ENCODE results near the gene USP54.

Gene USP54

GRCh38 chr10:73590881-73591799 lies at the start of gene USP54:
USP54 (minus strand) TSS chr10:73591342; CDS start chr10:73575658, 15,684 bp downstream.
- H3K9me3 ChIP-seq (ENCODE audit: control insufficient read depth, insufficient read depth, low read length): no peaks in the 10 kb centered on the region
- no peak for TF ChIP-seq CTCF (IDR thresholded peaks at IDR 0.05; ENCODE audit: low read depth, low read length, poor library complexity, severe bottlenecking)
- no peak for TF ChIP-seq EZH2phosphoT487 (IDR thresholded peaks at IDR 0.05; ENCODE audit: borderline replicate concordance, low read length)
- peak within 1 kb of the TSS; percentile 17 for H3K4me2 ChIP-seq (ENCODE audit: low read length)

GRCh38 chr10:73639286-73639685 lies 48.1 kb upstream of the USP54 start:
- no peak overlapping the region for H3K27ac ChIP-seq (ENCODE audit: low read depth, low read length)
- H4K20me1 ChIP-seq (ENCODE audit: control insufficient read depth, insufficient read depth, low read depth, low read length): no peaks in the 10 kb centered on the region
- no peaks in the 10 kb centered on the region for H3K9me3 ChIP-seq (ENCODE audit: control insufficient read depth, insufficient read depth, low read length)
- no peak for TF ChIP-seq CTCF (IDR thresholded peaks at IDR 0.05; ENCODE audit: low read depth, low read length, poor library complexity, severe bottlenecking)
- no peak for TF ChIP-seq EZH2phosphoT487 (IDR thresholded peaks at IDR 0.05; ENCODE audit: borderline replicate concordance, low read length)
- peaks cover 9% of the 10 kb centered on the region; the same call in 1 of the 2 replicates for H3K27me3 ChIP-seq (ENCODE audit: control insufficient read depth, low read length)
- no peaks in the 10 kb centered on the region for H3K79me2 ChIP-seq (ENCODE audit: control insufficient read depth, low read length)
- H3K36me3 ChIP-seq (ENCODE audit: control insufficient read depth, low read length): no peaks in the 10 kb centered on the region
- H3K4me3 ChIP-seq (ENCODE audit: low read length): no peak overlapping the region
- no peaks in the 10 kb centered on the region for H3K9me2 ChIP-seq (replicated peaks; ENCODE audit: control insufficient read depth, low read length)
- H3F3A ChIP-seq (ENCODE audit: control insufficient read depth, insufficient read depth): no peaks in the 10 kb centered on the region
- peaks cover 14% of the 10 kb centered on the region for H3K4me1 ChIP-seq (ENCODE audit: control insufficient read depth, low read length)
- no peak overlapping the region for H3K4me2 ChIP-seq (ENCODE audit: low read length)

More at GRCh38 chr10:73590881-73591799, at the start of gene USP54:
- Histone ChIP-seq H4K20me1 (ENCODE audit: control insufficient read depth, insufficient read depth, low read depth, low read length) (no peaks in the 10 kb centered on the region), H3K4me1 (ENCODE audit: control insufficient read depth, low read length) (peaks cover 14% of the 10 kb centered on the region), H3K36me3 (ENCODE audit: control insufficient read depth, low read length) (no peaks in the 10 kb centered on the region), H3K9me2 (replicated peaks; ENCODE audit: control insufficient read depth, low read length) (no peaks in the 10 kb centered on the region), H3K79me2 (ENCODE audit: control insufficient read depth, low read length) (no peaks in the 10 kb centered on the region), H3K27ac (ENCODE audit: low read depth, low read length) (no peak within 1 kb of the TSS), H3K27me3 (ENCODE audit: control insufficient read depth, low read length) (no peaks in the 10 kb centered on the region), H3K4me3 (ENCODE audit: low read length) (no peak within 1 kb of the TSS), H3F3A (ENCODE audit: control insufficient read depth, insufficient read depth) (no peaks in the 10 kb centered on the region)

- Histone ChIP-seq H3K4me3 (ENCODE audit: low read length) (no peak overlapping the region), H3F3A (ENCODE audit: control insufficient read depth, insufficient read depth) (no peaks in the 10 kb centered on the region), H3K9me3 (ENCODE audit: control insufficient read depth, insufficient read depth, low read length) (no peaks in the 10 kb centered on the region), H3K27me3 (ENCODE audit: control insufficient read depth, low read length) (peaks cover 2% of the 10 kb centered on the region; the same call in 1 of the 2 replicates), H3K27ac (ENCODE audit: low read depth, low read length) (no peak overlapping the region), H3K36me3 (ENCODE audit: control insufficient read depth, low read length) (no peaks in the 10 kb centered on the region), H3K4me2 (ENCODE audit: low read length) (no peak overlapping the region), H3K79me2 (ENCODE audit: control insufficient read depth, low read length) (no peaks in the 10 kb centered on the region), H3K4me1 (ENCODE audit: control insufficient read depth, low read length) (no peaks in the 10 kb centered on the region), H3K9me2 (replicated peaks; ENCODE audit: control insufficient read depth, low read length) (no peaks in the 10 kb centered on the region), H4K20me1 (ENCODE audit: control insufficient read depth, insufficient read depth, low read depth, low read length) (no peaks in the 10 kb centered on the region)
- TF ChIP-seq EZH2phosphoT487 (IDR thresholded peaks at IDR 0.05; ENCODE audit: borderline replicate concordance, low read length) (no peak), CTCF (IDR thresholded peaks at IDR 0.05; ENCODE audit: low read depth, low read length, poor library complexity, severe bottlenecking) (no peak)
Measured at GRCh38 chr10:73635781-73636180, 44.6 kb upstream of the USP54 start.

Measured in DOHH2 (cell line).